A549 (cell line): ENCODE results near the gene USP36.

ENCODE experiments used
- ATOH8 ChIP-seq: fragments of 250-450 bp; sonication (Bioruptor Pico); IDR thresholded peaks from 2 replicates; pipeline ENCODE4 v1.5.0; 2020; ENCODE audit warnings: low read depth, mild to moderate bottlenecking, moderate library complexity
- BHLHE40 ChIP-seq: IDR thresholded peaks from 2 replicates; pipeline ENCODE4 v1.6.1; 2012; ENCODE audit warnings: low read depth, low read length, inconsistent platforms
- CTCF ChIP-seq: fragments of >200 bp; sonication (Bioruptor Twin); formaldehyde crosslinking; IDR thresholded peaks from 3 replicates; pipeline ENCODE4 v1.5.1; 2016
- JUN ChIP-seq, 2 experiments: fragments of >200 bp; sonication (Bioruptor Twin); formaldehyde crosslinking; IDR thresholded peaks; 2 replicates in 1 of 2; 3 replicates in 1 of 2; pipeline ENCODE4 v1.6.1; 2016 to 2017
- NFE2L2 ChIP-seq: fragments of 150-350 bp; conservative IDR thresholded peaks from 2 replicates; pipeline ENCODE4 v1.6.1; 2014; ENCODE audit warnings: low read length
- NPAS2 ChIP-seq: fragments of 250-450 bp; sonication (Bioruptor Pico); IDR thresholded peaks from 2 replicates; pipeline ENCODE4 v1.8.0; 2022; ENCODE audit warnings: mild to moderate bottlenecking, moderate library complexity, borderline replicate concordance
- POLR2AphosphoS2 ChIP-seq: conservative IDR thresholded peaks from 2 replicates; pipeline ENCODE4 v1.6.1; 2012; ENCODE audit warnings: low read length, improper control_type of control experiment, inconsistent platforms
- REST ChIP-seq: fragments of 200-600 bp; sonication (generic); IDR thresholded peaks from 2 replicates; pipeline ENCODE4 v1.6.1; 2016; ENCODE audit warnings: antibody characterized with exemption, mild to moderate bottlenecking, moderate library complexity
- SREBF2 ChIP-seq: fragments of 450-650 bp; IDR thresholded peaks from 2 replicates; pipeline ENCODE4 v1.6.1; 2014; ENCODE audit warnings: mild to moderate bottlenecking, moderate library complexity
- ZC3H11A ChIP-seq: fragments of 450-650 bp; IDR thresholded peaks from 2 replicates; pipeline ENCODE4 v1.6.1; 2014; ENCODE audit warnings: antibody characterized with exemption, mild to moderate bottlenecking
- ZNF302 ChIP-seq: fragments of 250-450 bp; sonication (Bioruptor Pico); IDR thresholded peaks from 2 replicates; pipeline ENCODE4 v1.9.0; 2021; ENCODE audit warnings: inconsistent platforms, mild to moderate bottlenecking, moderate library complexity

DNA sequence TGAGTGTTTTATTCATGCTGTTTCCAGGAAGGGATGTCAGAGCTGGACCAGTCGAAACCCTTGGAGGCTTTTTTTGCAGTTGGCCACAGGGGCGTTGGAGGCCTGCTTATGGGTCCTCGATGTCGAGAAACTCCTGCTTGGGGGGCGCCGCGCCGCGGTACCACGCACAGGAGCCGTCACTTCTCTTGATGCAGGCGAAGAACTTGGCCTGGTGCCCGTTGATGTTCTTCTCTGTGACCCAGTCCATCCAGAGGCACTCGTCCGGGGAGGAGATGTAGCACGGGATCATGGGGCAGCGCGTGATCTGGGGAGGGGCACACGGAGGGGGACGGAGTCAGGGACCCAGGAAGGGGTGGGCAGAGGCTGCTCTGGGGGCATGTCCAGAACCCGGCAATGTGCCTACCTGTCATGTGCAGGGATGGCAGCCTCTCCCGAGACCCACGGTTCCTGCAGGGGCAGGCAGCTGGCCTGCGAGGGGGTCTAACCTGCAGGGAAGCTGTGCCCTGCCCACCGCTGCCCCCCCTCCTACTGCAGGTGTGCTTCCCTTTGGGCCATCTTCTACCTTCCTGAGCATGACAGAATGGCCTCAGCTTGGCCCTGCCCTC, 15.0 kb upstream of the USP36 start:
- no peak for TF ChIP-seq ZC3H11A
- no peak for TF ChIP-seq JUN (IDR thresholded peaks at IDR 0.05)
- no peak for TF ChIP-seq CTCF
- TF ChIP-seq NFE2L2, result no peak
- TF ChIP-seq SREBF2, result no peak
- TF ChIP-seq POLR2AphosphoS2, result no peak
- no peak for TF ChIP-seq ATOH8 (CRISPR knock-in tag)
- no peak for TF ChIP-seq REST
- no peak for TF ChIP-seq ZNF302 (CRISPR knock-in tag)
- no peak for TF ChIP-seq BHLHE40
- TF ChIP-seq NPAS2 (CRISPR knock-in tag), result no peak
